ENCODE data around the gene ZNF526.

DNA sequence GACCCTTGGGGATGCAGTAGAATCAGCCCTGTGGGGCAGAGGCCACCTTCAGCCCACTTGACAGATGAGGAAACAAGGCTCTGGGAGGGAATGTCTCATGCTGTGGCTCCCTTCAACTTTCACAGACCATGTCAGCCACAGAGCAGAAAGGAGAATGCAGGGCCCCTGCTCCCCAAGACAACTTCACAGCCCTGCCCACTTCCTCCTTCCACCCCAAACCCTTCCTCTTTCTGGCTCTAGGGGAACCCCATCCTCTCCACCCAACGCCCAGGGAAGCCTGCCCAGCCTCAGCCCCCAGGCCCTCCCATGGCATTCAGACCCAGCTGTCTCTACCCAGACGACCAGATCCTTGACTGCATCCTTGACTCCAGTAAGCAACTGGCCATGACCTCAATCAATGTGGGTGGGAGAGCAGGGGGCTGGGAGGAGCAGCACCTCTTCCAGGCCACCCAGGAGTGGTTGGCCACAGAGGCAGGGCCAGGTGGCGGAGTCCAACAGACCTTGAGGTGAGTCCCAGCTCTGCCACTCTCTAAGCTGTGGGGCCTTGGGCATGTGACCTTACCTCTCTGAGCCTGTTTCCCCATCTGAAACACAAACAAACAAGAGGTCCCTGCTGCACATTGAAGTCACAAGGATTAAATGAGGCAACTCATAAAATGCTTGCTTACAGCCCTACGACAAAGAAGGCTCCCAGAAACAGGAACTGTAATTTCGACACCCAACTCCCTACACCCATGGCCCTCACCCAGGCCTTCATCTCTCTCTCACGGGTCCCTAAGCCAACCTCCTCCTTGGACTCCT is 18.4 kb upstream of the ZNF526 start:
- TF ChIP-seq, protein P1, sequence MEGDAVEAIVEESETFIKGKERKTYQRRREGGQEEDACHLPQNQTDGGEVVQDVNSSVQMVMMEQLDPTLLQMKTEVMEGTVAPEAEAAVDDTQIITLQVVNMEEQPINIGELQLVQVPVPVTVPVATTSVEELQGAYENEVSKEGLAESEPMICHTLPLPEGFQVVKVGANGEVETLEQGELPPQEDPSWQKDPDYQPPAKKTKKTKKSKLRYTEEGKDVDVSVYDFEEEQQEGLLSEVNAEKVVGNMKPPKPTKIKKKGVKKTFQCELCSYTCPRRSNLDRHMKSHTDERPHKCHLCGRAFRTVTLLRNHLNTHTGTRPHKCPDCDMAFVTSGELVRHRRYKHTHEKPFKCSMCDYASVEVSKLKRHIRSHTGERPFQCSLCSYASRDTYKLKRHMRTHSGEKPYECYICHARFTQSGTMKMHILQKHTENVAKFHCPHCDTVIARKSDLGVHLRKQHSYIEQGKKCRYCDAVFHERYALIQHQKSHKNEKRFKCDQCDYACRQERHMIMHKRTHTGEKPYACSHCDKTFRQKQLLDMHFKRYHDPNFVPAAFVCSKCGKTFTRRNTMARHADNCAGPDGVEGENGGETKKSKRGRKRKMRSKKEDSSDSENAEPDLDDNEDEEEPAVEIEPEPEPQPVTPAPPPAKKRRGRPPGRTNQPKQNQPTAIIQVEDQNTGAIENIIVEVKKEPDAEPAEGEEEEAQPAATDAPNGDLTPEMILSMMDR (IDR thresholded peaks at IDR 0.05; ENCODE audit: insufficient read depth, low read length): no peak
- TF ChIP-seq, protein P2, sequence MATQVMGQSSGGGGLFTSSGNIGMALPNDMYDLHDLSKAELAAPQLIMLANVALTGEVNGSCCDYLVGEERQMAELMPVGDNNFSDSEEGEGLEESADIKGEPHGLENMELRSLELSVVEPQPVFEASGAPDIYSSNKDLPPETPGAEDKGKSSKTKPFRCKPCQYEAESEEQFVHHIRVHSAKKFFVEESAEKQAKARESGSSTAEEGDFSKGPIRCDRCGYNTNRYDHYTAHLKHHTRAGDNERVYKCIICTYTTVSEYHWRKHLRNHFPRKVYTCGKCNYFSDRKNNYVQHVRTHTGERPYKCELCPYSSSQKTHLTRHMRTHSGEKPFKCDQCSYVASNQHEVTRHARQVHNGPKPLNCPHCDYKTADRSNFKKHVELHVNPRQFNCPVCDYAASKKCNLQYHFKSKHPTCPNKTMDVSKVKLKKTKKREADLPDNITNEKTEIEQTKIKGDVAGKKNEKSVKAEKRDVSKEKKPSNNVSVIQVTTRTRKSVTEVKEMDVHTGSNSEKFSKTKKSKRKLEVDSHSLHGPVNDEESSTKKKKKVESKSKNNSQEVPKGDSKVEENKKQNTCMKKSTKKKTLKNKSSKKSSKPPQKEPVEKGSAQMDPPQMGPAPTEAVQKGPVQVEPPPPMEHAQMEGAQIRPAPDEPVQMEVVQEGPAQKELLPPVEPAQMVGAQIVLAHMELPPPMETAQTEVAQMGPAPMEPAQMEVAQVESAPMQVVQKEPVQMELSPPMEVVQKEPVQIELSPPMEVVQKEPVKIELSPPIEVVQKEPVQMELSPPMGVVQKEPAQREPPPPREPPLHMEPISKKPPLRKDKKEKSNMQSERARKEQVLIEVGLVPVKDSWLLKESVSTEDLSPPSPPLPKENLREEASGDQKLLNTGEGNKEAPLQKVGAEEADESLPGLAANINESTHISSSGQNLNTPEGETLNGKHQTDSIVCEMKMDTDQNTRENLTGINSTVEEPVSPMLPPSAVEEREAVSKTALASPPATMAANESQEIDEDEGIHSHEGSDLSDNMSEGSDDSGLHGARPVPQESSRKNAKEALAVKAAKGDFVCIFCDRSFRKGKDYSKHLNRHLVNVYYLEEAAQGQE (IDR thresholded peaks at IDR 0.05; ENCODE audit: insufficient replicate concordance, low read depth): no peak
- TF ChIP-seq POLR2AphosphoS5 (IDR thresholded peaks at IDR 0.05; ENCODE audit: low read depth) (peak; percentile 17), SPI1 (IDR thresholded peaks at IDR 0.05; ENCODE audit: borderline replicate concordance, low read depth) (peak; percentile 100)
